ENCODE data around the gene ANKHD1.

ANKHD1 gene

GRCh38 chr5:140542972-140543371 lies 141.3 kb downstream of the ANKHD1 start:
- DNase-seq (ENCODE audit: low read depth), result no peak
- TF ChIP-seq, protein P1, sequence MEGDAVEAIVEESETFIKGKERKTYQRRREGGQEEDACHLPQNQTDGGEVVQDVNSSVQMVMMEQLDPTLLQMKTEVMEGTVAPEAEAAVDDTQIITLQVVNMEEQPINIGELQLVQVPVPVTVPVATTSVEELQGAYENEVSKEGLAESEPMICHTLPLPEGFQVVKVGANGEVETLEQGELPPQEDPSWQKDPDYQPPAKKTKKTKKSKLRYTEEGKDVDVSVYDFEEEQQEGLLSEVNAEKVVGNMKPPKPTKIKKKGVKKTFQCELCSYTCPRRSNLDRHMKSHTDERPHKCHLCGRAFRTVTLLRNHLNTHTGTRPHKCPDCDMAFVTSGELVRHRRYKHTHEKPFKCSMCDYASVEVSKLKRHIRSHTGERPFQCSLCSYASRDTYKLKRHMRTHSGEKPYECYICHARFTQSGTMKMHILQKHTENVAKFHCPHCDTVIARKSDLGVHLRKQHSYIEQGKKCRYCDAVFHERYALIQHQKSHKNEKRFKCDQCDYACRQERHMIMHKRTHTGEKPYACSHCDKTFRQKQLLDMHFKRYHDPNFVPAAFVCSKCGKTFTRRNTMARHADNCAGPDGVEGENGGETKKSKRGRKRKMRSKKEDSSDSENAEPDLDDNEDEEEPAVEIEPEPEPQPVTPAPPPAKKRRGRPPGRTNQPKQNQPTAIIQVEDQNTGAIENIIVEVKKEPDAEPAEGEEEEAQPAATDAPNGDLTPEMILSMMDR (conservative IDR thresholded peaks at IDR 0.05; ENCODE audit: low read length), result no peak
- H3K4me3 ChIP-seq (ENCODE audit: low read length), result no peak overlapping the region

GRCh38 chr5:140544986-140545385 lies 143.4 kb downstream of the ANKHD1 start:
- no peak for DNase-seq (ENCODE audit: low read depth)
- TF ChIP-seq, protein P1 (conservative IDR thresholded peaks at IDR 0.05; ENCODE audit: low read length), result no peak
- H3K4me3 ChIP-seq (ENCODE audit: low read length), result no peak overlapping the region

DNA sequence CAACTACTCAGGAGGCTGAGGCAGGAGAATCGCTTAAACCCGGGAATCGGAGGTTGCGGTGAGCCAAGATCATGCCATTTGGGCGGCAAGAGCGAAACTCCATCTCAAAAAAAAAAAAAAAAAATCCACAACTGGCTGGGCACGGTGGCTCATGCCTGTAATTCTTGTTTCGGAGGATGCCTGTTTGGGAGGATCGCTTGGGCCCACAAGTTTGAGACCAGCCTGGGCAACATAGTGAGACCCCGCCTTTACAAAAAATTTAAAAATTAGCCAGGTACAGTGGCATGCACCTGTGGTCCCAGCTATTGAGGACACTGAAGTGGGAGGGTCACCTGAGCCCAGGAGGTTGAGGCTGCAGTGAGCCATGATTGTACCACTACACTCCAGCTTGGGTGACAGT lies 144.0 kb downstream of the ANKHD1 start:
- TF ChIP-seq, protein P1 (conservative IDR thresholded peaks at IDR 0.05; ENCODE audit: low read length), result no peak
- DNase-seq (ENCODE audit: low read depth), result no peak
- no peak overlapping the region for H3K4me3 ChIP-seq (ENCODE audit: low read length)

- no peak for DNase-seq (ENCODE audit: low read depth)
- TF ChIP-seq, protein P1 (conservative IDR thresholded peaks at IDR 0.05; ENCODE audit: low read length), result no peak
- H3K4me3 ChIP-seq (ENCODE audit: low read length), result peak overlapping the region; percentile 27
Observed at GRCh38 chr5:140546851-140547507, 145.3 kb downstream of the ANKHD1 start.

- DNase-seq (ENCODE audit: low read depth), result peak; percentile 95
- TF ChIP-seq, protein P1 (conservative IDR thresholded peaks at IDR 0.05; ENCODE audit: low read length), result peak; percentile 61
- peak within 1 kb of the TSS; percentile 61 for H3K4me3 ChIP-seq (ENCODE audit: low read length)
Observed at GRCh38 chr5:140547508-140548299, 146.1 kb downstream of the ANKHD1 start, which contains the start of gene EIF4EBP3. Gene EIF4EBP3 (plus strand): TSS chr5:140547662. CDS start chr5:140547738, 76 bp downstream.

GRCh38 chr5:140548300-140548688 lies 146.7 kb downstream of the ANKHD1 start:
- no peak for DNase-seq (ENCODE audit: low read depth)
- H3K4me3 ChIP-seq (ENCODE audit: low read length), result peak overlapping the region; percentile 61
- TF ChIP-seq, protein P1 (conservative IDR thresholded peaks at IDR 0.05; ENCODE audit: low read length), result no peak

DNA sequence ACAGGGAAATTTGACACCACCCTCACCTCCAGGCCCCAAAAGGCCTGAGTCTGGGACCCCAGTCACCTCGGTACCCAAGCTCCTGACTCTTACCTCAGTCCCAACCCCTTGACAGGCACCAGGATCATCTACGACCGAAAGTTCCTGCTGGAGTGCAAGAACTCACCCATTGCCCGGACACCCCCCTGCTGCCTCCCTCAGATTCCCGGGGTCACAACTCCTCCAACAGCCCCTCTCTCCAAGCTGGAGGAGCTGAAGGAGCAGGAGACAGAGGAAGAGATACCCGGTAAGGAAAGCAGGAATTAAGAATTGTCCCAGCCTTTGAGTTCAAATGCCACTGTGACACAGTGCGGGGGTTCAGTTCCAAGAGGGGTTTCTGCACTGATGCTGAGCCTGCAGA lies 147.2 kb downstream of the ANKHD1 start:
- H3K4me3 ChIP-seq (ENCODE audit: low read length), result no peak overlapping the region
- TF ChIP-seq, protein P1 (conservative IDR thresholded peaks at IDR 0.05; ENCODE audit: low read length), result no peak
- no peak for DNase-seq (ENCODE audit: low read depth)

Data from AG10803 (cell line).